Stimulated activated CD4-positive, alpha-beta T cell treated with anti-CD3 and anti-CD28 coated beads, Interleukin-4, amount 100 ng/mL, for 24 hours (primary cell): ENCODE results near the gene SPATA18.
"Not testable (repeated sequence)": the region's sequence is repeated elsewhere in the genome, so short reads cannot be mapped to it uniquely, and the experiment has no call there.

Experiments
- DNase-seq: peaks from one replicate; pipeline ENCODE4 v3.0.0-alpha.2; 2020

Gene SPATA18

DNA sequence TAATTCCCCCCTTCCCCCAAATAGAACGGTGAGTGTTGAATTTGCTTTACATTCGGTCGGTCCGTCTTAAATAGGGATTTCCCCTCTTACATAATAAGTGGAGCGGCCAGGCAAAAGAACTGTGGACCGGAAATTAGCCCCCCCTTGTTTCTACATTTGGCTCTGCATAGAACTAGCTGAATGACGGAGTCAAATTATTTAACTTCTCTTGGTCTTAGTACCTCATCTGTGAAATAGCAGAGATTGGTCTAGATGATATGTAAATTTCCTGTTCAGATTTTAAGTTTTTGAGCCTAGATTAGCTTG is 1.3 kb downstream of the SPATA18 start:
- DNase-seq, result no peak

DNA sequence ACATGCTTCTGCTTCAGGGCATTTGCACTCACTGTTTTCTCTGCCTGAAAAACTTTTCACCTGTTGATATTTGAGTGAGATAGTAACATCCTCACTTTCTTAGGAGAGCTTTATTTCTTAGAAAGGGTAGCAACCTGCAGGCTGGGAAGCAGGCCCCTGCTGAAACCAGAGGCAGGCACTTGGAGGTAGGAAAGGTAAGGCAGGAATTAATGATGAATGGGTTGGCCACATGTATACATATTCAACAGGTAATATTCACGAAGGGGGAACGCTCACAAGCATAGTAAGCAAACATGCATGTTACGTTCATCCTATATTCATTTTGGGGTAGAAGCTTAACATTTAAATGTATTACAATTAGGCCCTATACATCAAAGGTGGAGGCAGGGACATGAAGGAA is 3.1 kb downstream of the SPATA18 start:
- DNase-seq, result no peak

DNA sequence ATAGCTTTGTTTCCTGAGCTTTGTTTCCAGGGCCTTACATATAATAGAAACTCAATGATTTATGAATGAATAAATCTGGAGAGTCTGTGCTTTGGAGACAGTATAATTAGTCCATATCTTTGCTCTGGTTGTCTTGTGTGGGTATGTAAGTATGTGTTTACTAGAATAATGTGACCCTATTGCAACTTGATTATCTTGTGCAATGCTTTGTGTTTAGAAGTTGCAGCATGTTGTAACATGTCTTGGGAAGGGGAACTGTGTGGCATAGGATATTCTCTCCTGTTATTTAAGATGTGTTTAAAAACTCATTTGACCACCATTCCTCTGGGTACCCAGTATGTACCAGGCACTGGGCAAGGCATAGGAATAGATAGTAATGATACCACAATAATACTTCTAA is 6.1 kb downstream of the SPATA18 start:
- no peak for DNase-seq

DNA sequence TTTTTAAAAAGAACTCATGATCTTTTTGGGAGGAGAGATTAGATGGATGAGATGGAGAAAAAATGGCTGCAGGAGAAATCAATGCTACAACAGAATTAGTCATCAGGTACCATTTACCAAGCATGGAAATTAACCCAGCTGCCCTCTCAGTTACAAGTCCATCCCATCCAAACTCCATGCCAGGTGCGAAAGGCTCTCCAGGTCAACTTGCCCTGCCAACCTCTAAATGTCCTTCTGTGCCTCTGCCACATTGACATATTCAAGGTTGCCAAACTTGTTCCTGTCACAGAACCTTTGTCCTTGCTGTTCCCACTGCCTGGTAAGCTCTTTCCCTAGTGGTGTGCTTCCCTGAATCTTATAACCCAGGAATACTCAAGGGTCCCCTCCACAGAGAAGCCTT is 7.2 kb downstream of the SPATA18 start:
- no peak for DNase-seq

DNA sequence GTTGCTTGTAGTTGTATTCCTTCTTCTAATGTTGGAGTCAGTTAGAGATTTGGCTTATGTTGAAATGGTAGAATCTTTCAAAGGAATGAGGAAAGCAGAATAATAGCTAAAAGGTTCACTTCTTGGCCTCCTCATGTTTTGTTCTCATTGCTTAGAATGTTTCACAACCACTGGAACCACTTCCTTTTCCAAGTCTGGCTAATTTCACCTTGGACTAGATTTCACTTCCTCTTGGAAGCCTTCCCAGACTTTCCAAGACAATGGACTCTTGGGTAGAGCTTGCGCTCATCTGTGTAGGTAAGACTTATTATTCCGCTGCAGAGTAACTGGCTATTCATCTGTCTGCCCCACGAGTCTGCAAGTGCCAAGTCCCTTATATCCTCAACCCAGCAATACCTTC is 8.3 kb downstream of the SPATA18 start:
- DNase-seq, result no peak

DNA sequence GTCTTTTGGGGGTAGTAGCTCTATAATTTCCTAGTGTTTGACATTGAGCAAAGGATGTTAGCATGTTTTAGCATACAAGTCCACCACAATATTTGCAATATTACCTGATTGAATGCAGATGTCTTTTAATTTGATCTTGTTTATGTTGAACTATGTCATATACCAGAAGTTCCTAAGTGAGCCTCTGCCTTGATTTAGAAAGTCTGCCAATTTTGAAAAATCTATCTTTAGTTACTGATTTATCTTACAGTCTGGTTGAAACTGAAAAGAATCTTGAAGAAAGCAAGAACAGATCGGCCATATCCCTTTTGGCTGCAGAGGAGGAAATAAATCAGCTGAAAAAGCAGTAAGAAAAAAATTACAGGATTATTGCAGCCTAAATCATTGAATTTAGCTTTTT is 18.5 kb downstream of the SPATA18 start:
- DNase-seq, result no peak

DNA sequence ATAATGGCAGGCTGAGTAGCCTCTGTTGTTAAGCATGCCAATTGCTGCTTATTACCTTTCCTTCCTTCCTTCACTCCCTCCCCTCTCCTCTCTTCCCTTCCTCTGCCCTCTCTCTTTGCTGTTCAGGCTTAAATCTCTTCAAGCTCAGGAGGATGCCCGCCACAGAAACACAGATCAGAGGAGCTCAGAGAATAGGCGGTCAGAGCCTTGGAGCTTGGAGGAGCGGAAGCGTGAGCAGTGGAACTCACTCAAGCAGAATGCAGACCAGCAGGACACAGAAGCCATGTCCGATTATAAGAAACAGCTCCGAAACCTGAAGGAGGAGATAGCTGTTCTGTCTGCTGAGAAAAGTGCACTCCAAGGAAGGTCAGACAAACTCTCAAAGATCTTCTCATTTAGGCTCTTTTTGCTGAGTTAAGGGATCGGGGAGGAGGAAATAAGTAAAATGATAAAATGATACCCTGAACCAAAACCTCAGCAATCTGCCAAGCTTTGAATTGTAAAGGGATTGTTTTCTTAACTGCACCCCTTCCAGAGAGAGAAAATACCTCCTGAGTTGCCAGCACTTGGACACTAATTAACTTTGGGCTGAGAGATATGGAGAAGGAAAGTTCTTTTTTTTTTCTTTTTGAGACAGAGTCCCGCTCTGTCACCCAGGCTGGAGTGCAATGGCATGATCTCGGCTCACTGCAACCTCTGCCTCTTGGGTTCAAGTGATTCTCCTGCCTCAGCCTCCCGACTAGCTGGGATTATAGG is 20.9 kb downstream of the SPATA18 start:
- no peak for DNase-seq

DNA sequence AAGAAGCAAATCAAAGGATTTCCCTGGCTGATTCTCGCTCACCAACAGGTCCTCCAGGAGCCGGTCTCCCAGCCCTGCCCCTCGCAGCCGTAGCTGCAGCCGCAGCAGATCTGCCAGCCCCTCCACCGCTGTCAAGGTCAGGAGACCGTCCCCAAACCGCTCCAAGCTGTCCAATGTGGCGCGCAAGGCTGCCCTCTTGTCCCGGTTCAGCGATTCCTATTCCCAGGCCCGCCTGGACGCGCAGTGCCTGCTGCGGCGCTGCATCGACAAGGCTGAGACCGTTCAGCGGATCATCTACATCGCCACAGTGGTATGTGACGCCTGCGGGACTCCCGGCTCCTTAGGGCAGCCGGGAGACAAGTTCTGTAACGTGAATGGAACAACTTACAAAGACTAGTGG is 25.6 kb downstream of the SPATA18 start:
- no peak for DNase-seq

DNA sequence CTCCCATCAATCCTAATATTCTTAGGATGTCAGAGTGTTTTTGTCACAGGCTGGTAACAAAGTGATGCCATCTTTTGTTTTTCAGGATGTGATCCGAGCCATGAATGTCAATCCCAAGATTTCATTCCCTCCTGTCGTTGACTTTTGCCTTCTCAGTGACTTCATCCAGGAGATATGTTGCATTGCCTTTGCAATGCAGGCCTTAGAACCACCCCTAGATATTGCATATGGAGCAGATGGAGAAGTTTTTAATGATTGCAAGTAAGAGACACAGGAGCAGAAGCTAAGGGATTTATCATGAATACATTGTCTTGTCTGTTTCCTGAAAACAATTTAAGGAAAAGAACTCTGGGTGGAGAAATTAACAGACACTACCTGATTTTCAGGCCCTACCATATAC is 28.6 kb downstream of the SPATA18 start:
- DNase-seq, result no peak

DNA sequence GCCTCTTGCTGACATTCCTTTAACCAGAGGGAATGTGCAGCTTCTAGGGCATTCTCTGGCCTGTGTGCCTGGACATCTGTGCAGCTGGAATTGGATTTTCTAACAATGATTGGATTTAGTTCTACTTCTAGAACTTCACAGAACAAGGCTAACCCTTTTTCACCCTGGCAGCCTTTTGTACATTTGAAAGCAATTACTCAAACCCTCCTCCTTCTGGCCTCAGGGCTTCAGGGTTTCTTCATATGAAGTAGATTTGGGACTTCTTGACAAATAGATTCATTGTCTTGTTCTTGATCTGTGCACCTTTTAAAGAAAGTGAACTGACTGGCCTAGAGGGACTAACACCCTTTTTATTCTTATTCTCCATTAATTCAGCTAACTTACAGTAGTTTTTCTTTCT is 30.1 kb downstream of the SPATA18 start:
- no peak for DNase-seq

DNA sequence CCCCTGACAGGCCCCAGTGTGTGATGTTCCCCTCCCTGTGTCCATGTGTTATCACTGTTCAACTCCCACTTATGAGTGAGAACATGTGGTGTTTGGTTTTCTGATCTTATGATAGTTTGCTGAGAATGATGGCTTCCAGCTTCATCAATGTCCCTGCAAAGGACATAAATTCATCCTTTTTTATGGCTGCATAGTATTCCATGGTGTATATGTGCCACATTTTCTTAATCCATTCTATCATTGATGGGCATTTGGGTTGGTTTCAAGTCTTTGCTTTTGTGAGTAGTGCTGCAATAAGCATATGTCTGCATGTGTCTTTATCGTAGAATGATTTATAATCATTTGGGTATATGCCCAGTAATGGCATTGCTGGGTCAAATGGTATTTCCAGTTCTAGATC is 35.3 kb downstream of the SPATA18 start:
- not testable (repeated sequence) for DNase-seq

DNA sequence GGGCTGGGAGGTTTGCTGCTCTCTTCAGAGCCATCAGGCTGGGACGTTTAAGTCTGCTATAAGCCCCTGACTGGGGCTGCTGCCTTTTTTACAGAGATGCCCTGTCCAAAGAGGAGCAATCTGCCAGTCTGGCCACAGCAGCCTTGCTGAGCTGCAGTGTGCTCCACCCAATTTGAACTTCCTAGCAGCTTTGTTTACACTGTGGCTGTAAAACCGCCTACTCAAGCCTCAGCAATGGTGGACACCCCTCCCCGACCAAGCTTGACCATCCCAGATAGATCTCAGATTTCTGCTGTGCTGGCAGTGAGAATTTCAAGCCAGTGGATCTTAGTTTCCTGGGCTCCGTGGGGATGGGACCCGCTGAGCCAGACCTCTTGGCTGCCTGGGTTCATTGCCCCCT is 40.7 kb downstream of the SPATA18 start:
- no peak for DNase-seq

DNA sequence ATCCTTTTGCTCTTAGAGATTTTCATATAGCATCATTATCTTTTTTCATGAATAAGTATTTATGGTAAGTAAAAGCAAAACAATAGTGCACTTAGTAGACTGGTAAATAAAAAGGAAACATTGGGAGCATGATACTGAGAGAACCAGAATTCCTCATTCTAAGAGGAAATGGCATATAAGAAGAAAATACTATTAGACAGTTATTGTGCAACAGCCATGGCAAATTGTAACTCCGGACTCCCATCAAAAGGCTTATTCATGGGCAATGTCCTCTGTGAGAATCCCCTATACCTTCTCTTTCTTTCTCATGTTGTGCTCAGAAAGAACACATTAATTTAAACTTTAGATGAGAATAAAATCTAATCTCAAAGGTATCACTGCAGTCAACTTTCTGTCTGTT is 42.4 kb downstream of the SPATA18 start:
- no peak for DNase-seq

DNA sequence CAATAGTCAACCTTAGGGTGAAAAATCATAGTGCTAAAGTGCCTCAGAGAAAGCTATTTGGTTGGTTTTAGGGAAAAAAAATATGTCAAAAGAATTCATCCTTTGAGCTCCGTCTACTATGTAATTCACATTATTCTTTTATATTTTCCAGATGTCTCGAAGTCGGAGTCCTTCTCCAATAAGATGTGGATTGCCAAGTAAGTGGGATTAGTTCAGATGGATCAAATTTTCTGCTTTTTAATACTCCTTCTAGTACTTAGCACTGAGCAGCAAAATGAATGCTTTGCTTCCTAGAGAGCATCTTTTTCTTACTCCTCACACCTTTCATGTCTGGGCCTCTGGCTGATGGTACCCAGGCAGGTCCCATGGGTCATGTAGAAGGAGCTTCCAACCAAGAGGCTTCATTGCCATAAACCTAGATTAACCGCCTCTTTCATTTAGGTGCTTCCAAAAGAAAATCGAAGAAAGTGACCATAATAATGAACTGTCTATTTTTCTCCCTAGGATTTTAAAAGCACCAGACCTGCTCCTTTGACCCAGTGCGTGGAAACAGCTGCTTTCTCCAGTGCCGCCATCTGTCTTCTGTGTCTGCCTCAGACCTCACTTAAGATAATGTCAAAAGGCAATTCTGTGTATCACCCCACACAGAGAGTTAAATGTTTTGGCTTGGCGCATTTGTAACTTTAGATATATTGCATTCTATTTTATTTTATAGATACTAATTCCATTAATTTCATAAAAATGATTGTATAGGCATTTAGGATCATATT is 43.5 kb downstream of the SPATA18 start:
- no peak for DNase-seq

DNA sequence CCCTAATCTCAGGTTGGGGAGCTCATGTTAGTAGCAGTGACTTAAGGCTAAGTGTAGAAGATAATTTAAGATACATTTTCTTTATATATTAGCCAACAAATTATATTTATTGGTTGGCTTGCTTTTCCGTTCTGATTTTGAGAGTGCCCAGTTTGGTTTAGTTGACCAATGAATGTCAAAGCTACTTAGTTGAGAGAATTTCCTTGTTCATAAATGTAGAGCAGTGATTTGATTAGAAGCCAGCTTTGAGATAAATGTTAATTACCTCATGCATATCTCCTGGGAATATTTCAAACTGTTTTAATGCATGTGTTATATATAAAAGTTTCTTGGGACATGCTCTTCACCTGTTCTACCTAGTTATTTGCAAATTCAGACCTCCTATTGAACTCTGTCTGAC is 44.3 kb downstream of the SPATA18 start:
- DNase-seq, result no peak

DNA sequence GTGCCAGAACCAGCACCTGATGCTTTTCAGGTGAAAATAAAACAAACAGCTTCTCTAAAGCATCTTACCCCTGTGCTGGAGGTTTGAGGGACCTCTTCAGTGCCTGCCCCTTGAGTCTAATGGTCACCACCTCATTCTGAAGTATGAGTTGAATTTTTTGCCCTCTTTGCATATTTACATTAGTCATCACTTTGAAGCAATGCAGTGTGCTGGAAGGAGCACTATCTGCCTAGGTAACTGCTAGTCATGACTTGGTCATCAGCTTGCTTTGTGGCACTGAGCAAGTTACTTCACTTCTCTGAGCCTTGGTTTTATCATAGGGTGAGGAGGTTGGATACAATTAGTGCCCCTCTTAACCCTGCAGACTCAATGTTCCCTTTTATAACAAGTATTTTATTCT is 44.9 kb downstream of the SPATA18 start:
- DNase-seq, result no peak

DNA sequence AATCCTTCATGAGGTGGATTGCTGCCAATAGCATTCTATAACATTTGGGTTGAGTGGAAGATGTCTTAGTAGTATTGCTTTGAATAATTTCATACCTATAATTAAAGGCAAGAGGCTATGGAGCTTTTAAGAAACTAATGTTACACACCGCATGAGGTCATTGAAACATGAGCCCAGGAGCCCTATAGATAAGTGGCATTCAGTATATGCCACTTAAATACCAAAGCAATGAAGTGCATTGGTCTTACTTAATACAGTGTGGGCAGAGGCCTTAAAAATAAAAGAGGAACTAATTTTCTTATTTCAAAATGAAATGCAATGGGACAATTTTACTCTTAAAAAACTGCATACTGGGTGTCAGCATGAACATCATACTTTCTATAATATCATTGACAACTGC is 47.5 kb downstream of the SPATA18 start:
- DNase-seq, result no peak

DNA sequence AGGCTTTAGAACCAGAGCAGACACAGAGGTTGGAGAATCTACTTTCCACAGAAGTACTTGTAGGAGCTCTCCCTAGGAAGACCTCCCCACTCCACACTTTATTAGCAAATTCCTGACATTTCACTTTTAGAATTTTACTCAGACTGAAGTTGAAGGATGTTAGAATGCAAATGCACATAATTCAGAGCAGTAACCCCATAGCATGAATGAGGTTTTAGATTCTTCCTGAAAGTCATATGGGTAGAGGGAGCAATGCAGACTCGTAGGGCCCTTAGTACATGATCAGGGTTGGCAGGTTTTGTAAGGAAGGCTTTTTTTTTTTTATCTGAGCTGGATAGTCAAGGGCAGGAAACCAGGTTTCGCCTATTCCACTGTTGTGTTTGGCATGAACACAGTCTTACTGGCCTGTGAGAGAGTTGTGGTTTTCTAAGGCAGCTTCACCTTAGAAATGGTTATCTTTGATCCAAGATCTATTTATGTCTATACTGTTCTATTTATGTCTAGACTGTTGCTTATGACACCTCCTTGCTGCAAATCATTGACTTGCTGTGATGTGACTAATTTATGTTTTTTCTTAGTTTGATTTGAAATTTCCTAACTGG is 48.9 kb downstream of the SPATA18 start:
- DNase-seq, result no peak

DNA sequence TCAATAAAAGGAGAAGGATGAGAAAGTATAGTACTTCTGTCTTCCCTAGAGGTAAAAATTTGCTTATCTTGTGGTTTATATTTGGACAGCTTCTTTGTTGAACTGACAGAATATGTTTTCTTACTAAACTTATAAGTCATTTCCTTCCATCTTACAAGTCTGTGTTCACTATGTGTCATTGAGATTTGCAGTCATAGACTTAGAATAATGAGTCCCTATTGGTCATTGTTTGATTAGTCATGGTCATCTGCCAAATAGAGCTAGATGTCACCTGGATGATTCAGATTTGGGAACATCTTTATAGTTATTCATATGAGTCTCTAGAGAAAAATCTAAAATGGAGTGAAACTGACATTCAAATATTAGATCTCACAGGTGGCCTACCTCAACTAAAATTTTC is 51.5 kb downstream of the SPATA18 start:
- DNase-seq, result no peak

DNA sequence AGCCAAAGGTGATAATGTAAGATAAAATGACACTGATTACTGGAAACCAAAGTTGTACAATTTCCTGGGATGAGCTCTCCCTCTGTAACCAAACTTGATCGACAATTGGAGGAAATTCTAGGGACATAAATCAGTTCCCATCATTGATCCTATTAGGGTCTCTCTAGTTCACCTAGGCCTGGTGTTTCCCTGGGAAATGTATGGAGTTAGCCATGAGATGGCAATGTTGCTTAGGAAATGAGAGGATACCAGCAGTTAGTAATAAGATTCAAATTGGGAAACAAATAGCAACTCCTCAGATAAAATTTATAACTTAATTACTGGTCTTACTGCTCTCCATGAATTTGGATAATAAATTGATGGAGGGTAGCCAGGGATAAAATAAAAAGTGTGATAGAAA is 52.2 kb downstream of the SPATA18 start:
- no peak for DNase-seq

DNA sequence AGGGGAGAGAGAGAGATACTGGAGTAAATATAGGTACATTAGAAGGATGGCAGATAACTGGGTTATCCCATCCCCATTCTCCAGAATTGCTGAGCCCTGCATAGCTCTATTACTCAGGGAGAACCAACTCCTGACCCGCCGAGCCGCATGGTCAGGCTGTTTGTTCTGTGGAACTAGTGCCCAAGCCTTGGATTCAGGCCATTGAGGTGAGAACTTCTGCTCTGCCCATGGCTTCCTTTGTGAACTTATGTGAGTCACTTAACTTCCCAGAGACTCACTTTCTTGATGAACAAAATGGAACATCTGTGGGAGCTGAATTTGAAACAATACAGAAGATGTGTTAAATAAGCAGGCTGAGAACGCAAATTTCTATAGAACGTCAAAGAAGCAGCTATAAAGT is 54.2 kb downstream of the SPATA18 start:
- DNase-seq, result no peak

DNA sequence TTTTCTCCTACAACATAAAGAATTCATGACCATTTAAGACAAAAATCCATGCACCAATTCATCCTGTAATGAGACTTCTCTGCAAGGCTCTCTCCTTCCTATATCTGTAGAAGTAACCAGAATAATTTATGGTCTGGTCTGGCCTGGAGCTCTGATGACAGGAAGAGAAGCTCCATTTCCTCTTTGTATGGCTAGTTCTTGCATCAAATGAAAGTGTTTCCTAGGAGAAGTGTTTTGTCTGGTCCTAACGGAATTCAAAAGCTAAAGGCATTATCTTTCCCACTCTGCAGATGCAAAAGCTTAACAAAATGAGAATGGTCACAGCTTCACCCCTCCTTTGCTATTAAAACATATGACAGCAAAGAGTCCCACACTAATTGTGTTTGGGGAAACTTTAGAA is 55.1 kb downstream of the SPATA18 start:
- DNase-seq, result no peak

DNA sequence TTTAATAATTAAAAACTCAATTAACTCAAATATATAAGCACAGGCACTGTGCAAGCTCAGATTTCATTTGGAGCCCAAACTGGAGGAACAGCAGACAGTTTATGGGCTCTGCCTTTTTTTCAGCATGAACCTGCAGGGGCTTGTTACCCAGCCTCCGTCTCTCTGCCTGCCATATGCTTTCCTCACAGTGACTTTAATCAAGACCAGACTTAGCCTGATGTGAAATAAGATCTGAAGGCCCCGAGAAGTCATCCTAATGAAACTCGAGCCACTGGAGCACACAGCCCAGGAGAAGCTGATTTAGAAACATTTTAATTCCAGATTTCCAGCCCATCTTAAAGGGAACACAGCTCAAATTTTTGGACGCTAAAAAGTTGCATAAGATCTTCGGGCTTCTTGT is 55.6 kb downstream of the SPATA18 start:
- no peak for DNase-seq

DNA sequence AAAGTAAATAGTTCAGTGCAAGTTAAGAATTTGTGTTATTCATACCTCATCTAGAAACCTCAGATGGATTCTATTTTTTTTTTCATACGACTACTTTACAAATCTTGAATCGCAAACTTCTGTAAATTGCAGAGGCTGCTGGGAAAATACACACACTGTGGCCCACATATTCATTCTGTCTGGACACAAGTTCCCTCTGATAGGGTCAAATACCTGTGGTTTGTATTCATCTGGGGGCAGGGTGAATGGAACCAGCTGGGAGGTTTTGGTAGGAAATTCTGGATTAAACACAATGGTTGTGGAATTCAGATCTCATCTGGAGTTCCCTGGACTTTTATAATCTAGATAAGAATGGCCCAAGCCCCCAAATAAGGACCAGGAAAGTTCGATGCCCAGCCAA is 56.2 kb downstream of the SPATA18 start:
- DNase-seq, result no peak

DNA sequence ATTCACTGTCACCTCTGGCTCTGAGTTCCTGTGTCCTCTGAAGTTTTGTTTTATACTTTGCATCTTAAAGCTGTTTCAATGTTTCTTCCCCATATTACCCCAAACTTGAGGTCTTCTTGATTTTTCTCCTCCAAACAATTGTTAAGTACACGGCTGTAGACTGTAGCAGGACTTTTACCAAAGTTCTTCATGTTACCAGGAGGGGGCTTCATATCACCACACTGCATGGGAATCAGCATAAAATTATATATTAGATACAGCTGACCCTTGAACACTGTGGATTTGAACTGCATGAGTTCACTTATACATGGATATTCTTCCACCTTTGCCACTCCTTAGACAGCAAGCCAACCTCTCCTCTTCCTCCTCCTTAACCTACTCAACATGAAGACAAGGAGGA is 56.6 kb downstream of the SPATA18 start:
- DNase-seq, result no peak
